GM03348 (cell line): ENCODE data around the gene ANK2.

Source experiments
- DNase-seq: peaks from one replicate; pipeline ENCODE4 v3.0.0; 2012; ENCODE audit warnings: low spot score

The ANK2 gene

DNA sequence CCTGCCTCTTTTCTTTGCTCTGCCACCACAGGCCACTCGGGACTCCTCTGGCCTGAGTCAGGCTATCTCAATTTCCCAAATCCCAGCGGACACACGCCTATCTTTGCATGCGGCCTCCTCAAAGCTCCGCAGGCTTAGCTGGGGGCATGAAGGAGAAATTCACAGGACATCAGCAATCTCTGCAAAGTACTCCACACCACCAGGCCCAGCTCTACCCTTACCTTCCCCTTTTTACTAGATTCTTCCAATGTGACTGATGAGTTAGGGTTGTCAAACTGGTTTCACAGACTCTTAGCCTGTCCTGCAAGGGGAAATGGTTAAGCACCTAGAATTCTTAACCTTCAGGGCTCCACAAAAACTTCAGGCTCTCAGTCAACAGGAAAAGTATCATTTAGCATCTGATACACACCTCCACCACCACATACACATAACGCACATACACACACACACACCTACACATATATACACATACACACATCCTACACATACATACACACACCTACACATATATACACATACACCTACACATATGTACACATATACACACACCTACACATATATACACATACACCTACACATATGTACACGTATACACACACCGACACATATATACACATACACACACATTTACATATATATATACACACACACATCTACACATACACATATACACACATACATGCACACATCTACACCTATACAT lies 349.1 kb downstream of the ANK2 start:
- DNase-seq, result no peak

DNA sequence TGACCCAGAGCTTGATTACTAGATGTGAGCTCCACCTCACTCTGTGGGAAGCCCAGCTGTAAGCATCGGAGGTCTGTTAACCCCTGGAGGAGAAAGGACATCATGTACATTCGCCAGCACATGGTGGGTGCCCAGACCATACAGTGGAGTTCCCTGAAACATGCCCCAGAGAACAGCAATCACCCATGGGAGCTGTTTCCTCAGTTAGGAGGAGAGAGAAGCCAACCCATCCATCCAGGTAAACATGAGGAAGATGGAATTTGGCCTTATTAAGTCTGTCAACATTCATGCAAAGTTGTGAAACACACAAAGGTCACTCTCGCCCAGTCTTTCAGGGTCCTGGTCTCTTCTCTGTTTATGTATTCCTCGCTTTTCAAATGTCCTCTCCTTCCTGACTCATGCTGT lies 354.7 kb downstream of the ANK2 start:
- DNase-seq, result no peak

DNA sequence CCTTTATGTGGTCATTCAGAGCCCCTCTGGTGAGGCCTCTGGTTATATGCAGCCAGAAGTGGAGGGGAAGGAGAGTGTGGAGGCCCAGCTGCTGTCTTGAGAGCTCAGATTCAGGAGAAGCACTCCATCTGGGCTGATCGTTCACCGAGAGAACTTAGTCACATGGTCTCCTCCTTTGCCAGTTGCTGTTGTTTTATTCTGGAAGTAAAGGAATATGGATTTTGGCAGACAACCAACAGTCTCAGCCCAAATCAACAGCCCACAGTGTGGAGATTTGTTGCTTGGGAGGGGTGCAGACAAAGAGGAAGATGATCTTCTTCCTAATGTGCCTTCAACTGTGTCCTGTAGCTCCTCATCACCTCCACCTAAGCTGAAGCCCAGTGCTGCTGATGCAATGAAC lies 355.4 kb downstream of the ANK2 start:
- no peak for DNase-seq

GRCh38 chr4:113405874-113406722 lies 356.6 kb downstream of the ANK2 start:
- no peak for DNase-seq

DNA sequence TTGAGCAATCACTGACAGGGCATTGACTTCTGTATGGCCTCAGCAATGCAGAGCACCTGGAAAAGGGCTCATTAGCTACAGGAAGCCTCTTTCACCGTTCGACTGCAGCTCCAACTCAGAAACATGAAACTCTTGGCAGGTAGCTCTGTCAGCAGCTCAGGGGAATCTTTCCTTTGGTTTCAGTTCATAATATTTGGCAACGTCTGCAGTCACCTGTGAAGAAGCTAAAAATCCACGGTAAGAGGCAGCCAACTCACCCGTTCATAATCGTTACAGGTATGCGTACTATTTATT lies 357.2 kb downstream of the ANK2 start:
- no peak for DNase-seq

- no peak for DNase-seq
Observed at GRCh38 chr4:113407409-113407808, 358.0 kb downstream of the ANK2 start.

DNA sequence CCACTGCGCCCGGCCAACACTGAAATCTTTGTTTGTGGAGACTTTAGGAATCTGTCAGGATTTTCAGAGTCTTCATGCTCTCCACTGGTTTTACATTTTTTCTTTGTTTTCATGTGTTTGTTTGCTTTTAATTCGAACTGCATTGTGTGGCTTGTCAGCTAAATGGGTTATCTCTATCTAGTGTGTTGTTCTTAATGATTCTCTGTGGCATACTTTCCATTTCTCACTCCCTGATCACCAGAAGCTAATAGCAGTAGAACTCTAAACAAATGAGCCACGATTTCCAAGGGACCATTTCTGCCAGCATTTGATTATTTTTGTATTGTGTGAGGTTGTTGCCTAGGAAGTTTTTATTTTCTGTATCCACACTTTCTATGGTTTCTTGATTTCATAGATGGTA lies 359.7 kb downstream of the ANK2 start:
- no peak for DNase-seq

- no peak for DNase-seq
Observed at GRCh38 chr4:113410686-113411085, 361.2 kb downstream of the ANK2 start.

DNA sequence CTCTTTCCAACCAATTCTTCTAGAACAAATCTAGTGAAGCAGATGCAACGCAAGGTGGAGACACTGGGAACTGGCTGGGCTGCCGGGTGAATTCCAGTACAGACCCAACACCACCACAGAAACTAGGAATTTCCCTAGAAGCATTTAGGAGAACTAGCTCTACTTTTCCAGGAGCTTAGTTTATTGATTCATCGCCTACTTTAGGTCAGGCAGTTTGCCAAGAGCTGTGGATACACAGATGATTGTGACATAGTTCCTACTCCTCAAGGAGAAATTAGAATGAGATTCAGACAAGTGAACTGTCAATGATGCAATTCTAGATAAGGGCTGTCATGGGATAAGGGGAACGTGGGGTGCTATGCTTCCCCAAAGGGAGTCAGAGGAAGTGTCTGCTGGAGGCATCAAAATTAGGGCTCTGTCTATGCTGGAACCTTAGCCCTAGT lies 362.1 kb downstream of the ANK2 start:
- DNase-seq, result peak; percentile 58

- DNase-seq, result no peak
Observed at GRCh38 chr4:113419631-113420030, 370.2 kb downstream of the ANK2 start.

GRCh38 chr4:113420938-113421337 lies 371.5 kb downstream of the ANK2 start:
- DNase-seq, result no peak

DNA sequence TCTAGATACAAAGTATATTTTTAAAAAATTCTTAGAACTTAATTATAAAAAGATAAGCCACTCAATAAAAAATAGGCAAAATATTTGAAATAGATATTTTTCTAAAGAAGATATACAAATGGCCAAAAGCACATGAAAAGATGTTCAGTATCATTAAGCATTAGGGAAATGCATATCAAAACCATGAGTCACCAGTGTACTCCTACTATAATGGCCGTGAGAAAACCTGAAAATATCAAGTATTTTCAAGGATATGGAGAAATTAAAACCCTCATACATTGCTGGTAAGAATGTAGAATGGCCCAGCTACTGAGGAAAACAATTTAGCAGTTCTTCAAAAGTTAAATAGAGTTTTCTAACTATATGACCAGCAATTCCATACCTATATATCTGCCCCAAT lies 374.2 kb downstream of the ANK2 start:
- no peak for DNase-seq

DNA sequence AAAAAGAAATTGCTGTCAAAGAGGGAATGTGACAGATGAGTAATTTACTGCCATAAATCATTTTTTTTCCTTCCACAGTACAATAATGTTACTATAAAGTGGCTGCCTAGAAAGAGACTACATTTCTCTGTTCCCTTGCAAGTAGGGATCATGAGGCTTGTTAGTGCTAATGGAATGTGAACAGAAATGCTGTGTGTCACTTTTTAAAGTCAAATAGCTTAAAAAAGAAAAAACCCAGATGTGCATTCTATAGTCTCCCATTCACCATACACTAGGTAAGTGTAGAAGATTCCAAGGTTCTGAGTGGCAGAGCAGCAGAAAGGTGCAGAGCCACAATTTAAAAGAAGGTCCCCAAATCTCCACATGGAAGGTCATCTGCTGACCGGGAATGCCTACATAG lies 383.7 kb downstream of the ANK2 start:
- DNase-seq, result peak; percentile 15
